Measurements from ENCODE around the gene WRNIP1.

- TF ChIP-seq CTCF (IDR thresholded peaks at IDR 0.05) = no peak
- no peak for TF ChIP-seq POLR2A (IDR thresholded peaks at IDR 0.05)
These were observed 33.8 kb upstream of the WRNIP1 start for GRCh38 chr6:2731281-2731909.
